GM20000 (cell line): ENCODE measurements around the gene LYRM2.

Source experiments
- DNase-seq: peaks from one replicate; pipeline ENCODE4 v3.0.0; 2012; ENCODE audit warnings: low spot score
- TF ChIP-seq, protein P1 (sequence below): IDR thresholded peaks from 2 replicates; pipeline ENCODE4 v1.5.1; 2012; ENCODE audit warnings: mild to moderate bottlenecking, control low read depth; ENCODE audit errors: extremely low read depth, missing control alignments

LYRM2 gene

DNA sequence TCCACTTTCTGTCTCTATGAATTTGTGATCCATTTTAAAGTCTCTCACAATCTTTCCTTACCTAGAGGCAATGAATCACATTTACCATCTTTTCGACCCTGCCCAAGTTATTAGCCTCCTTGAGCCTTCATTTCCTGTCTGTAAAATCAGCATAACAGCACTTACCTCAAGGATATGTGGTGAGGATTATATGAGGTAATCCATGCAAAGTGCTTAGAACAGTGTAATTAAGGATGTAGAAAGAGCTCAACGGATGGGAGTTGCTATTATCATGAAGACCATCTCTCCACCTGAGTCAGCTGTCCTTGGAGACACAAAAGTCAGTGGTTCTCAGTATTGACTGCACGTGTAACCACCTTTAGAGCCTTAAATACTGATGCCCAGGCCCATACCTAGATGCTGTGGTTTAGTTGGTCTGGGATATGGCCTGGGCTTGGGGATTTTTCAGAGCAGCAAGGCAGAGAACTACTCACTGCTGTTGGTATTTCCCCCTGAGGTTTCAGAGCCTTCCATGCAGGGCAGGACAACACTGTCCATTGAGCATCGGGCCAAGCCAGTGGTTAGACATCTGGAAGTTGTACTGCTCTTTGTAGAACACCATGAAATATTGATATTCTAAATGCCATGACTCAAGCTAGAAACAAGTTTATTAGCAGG, 55.8 kb downstream of the LYRM2 start:
- DNase-seq, result no peak
- TF ChIP-seq, protein P1, sequence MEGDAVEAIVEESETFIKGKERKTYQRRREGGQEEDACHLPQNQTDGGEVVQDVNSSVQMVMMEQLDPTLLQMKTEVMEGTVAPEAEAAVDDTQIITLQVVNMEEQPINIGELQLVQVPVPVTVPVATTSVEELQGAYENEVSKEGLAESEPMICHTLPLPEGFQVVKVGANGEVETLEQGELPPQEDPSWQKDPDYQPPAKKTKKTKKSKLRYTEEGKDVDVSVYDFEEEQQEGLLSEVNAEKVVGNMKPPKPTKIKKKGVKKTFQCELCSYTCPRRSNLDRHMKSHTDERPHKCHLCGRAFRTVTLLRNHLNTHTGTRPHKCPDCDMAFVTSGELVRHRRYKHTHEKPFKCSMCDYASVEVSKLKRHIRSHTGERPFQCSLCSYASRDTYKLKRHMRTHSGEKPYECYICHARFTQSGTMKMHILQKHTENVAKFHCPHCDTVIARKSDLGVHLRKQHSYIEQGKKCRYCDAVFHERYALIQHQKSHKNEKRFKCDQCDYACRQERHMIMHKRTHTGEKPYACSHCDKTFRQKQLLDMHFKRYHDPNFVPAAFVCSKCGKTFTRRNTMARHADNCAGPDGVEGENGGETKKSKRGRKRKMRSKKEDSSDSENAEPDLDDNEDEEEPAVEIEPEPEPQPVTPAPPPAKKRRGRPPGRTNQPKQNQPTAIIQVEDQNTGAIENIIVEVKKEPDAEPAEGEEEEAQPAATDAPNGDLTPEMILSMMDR, result no peak

DNA sequence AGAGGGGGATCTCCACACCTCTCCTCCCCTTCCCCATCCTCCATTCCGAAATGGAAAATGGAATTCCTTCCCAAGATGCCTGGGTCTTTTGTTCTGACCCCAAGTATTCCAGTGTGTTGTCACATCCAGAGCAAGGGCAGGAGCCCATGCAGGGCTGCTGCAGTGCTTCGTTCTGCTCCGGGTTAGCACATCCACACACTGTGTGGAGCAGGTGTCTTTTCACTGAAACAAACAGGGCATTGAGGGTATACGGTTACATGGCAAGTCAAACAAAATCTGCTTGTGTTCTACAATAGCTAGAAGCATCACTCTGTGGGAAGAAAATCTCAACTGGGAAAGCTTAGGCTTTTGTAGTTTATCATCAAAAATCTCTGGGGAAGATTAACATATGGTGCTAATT, 56.9 kb downstream of the LYRM2 start:
- TF ChIP-seq, protein P1, result no peak
- DNase-seq, result no peak

DNA sequence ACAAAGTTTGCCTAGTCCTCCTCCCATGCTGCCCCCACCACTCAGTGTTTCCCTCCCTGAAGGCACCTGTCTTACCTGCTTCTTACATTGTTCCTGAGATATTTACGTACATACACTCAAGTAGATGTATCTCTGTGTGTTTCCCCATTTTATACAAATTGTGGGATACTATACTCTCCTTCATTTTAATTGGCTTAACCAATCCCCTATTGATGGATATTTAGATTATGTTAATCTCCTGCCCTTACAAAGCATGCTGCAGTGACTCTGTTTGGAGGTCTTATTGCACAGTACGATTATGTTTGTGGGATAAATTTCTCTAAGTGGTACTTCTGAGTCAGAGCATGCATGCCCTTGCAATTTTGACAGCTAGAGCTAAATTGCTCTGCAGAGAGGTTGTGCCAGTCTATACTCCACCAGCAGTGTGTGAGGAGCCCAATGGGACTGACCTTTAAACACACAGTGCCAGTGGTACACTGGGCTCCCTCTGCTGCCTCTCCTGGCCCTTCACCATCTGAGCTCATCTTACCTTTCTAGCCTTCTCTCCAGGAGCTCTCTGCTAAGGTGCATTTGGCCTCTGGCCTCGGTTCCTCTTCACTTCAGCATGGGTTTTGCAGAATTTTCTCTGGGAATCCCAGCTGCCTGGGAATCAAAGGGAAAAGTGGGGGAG, 57.4 kb downstream of the LYRM2 start:
- no peak for DNase-seq
- TF ChIP-seq, protein P1, result no peak

DNA sequence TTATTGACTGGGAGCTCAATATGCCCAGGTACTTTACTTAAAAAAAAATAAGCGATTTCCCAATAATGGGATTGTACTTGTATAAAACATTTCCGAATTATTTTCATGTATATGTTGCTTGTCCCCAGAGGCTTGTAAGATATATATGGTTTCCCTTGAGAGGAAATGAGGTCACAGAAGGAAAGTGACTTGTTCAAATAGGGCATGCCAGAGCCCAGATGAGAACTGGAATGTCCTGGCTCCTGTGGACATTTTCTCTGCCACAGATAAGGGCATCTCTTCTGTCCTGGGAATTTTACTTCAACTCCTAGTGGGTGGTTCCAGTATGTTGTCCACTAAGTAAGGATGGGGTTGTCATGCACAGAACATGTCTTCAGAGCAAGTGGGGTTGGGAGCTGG, 63.0 kb downstream of the LYRM2 start:
- TF ChIP-seq, protein P1, result no peak
- DNase-seq, result no peak

DNA sequence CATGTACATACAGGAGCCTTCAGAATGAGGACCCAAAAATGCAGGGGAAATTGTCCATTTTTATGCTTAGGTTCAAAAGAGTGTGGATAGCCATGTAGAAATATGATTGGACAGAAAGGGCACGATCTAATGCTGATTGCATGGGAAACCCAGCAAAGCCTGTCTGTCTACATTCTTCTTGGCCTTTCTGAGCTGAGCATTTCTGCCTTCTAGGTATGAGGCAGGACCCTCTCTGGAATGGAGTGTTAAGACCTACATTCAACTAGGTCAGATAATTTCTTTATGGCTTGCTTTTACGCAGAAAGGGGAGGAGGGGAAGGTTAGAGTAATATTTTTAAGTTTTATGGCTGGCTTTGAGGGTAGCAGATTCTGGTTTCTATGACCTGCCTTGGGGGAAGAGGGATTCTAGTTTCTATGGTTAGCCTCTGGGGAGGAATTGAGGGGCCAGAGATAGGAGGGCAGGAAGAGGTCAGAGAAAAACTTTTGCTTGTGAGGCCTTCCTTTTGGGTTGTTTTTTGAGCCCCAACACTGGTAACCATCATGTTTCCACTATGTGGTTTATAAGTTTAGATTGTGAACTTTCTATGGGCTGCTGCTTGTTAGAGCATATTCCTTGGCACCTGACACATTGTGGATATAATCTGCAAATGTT, 63.5 kb downstream of the LYRM2 start:
- DNase-seq, result no peak
- TF ChIP-seq, protein P1, result no peak

DNA sequence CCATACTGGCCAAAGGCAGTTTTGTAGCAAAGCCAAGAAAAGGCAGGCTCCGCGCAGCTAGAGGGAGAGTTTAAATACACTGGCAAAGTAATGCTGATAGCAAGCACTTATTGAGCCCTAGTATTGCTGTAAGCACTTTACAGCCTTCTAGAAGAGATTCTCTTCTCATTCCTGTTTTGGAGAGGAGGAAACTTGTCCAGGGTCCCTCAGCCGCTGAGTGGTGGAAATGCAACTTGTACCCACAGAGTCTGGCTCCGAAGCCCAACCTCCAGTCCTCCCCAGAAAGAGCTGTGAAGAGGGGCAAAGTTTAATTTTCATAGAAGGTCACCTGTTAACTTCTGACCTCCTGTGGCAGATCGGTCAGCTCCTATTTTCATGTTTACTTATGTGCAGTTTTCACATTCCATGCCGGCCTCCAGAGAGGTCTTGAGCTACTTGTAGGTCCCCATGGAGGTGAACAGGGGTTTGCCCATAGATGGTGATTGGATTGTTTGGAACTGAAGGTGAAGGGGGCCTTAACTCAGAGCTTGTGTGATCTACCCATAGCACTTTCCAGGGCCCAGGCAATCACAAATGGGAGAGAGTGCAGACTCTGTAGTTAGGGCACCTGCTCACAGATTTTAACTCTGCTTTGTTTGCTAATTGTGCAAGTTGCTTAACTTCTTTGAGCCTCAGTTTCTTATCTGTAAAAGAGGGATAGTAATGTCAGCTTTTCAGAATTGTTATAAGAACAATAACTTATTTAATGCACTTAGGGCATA, 70.7 kb downstream of the LYRM2 start:
- DNase-seq, result no peak
- TF ChIP-seq, protein P1, result no peak
